Activated CD4-positive, CD25-positive, alpha-beta regulatory T cell (primary cell): ENCODE results near the gene DCP1B.
A peak's percentile ranks its signal among the peaks of the same experiment; 100 is the strongest.

Source experiments
- DNase-seq, 4 experiments: peaks; one replicate each; lab custom pipeline; 2025; lab: John Stamatoyannopoulos, UW

The DCP1B gene

GRCh38 chr12:2017546-2018337 is 13.5 kb upstream of the DCP1B start:
- no peak for DNase-seq

GRCh38 chr12:2016862-2017545 is 12.7 kb upstream of the DCP1B start:
- DNase-seq: no peak

DNA sequence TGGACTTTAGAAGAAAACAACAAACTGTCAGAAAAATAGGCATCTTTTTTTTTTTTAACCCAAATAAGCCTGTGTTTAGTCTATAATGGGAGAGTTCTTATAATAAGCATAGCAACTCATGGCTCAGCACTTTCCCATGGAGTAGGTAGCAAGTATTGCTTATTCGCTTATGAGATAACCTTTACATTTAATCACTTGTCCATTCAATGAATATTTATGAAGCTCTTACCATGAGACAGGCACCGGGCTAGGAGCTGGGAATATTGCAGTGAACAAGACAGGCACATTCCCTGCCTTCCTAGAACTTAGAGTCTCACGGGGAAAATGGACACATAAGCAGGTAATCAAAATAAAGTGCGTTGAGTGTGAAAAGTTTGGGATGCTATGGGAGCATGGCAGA is 10.0 kb upstream of the DCP1B start:
- DNase-seq: no peak

- DNase-seq: no peak
Measured at GRCh38 chr12:2013527-2014223, 9.4 kb upstream of the DCP1B start.

- no peak for DNase-seq
Measured at GRCh38 chr12:2013086-2013485, 8.8 kb upstream of the DCP1B start.

DNA sequence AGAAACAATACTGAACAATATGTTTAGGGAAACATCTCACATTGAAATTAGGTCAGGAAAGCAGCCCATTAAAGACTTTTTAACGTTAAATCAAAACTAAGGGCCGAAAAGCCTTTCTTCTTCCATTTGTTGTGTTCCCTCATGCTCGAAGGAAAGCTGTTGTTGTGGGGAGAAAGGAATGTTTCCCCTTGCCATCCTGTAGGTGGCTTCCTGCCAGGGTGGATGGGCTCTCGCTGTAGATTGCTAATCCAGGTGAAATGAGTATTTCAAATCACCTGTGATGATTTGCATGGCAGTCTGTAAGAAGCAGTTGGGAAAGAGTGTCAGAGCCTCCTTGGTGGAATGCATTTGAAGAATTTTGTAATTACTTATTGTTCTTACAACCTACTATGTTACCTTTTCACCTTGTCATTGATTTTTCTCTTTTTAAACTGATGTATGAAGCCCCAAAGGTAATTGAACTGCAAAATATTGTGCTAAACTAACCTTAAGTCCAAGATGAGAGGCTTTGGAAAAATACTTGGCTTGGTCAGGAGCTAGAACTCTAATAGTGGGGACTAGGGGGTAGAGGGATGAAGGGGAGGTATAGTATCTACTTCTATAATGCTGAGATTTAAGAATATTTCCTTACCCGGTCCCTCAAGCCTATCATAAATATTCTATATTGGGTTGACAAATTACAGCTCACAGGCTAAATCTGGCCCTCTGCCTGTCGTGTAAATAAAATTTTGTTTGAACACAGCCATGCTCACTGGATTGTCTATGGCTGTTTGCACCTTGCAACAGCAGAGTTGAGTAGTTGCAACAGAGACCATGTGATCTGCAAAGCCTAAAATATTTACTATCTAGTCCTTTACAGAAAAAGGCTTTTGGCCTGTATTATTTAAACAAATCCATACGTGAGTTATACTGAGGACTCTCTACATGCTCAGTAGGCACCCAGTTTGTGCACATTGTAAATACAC is 7.7 kb upstream of the DCP1B start:
- no peak for DNase-seq

DNA sequence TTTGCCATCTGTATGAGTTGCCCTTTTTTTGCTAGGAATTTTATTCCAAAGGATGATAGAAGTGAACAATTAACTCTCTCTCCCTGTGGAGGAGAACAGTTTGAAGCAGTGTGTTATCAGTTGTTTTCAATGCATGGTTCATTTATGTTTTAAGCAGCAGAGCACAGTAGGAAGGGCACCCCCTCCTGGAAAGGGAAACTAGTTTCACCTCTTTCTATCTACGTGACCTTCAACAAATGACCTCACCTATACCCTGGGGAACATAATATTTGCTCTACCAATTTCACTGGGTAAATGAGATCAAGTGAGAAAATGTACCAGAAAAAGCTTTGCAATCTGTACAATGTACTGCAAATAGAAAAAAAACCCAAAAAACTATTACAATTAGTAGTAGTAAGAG is 5.4 kb upstream of the DCP1B start:
- no peak for DNase-seq

DNA sequence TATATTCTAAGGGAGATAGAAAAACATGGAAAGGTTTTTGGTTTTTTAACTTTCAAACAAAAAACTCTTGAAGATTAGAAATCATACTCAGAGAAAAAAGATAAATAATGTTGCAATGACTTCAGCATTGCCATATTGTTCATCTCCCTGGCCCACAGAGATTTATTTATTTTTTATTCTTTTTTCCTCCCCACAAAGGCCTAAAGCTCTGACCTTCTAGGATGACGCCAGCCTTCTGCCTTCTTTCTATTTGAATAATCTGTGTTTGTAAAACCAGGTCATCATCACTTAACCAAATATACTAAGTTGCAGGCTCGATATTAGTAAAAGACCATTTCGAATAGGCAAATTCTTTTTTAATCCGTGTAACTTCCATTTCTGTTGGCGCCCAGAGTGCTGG is 4.4 kb upstream of the DCP1B start:
- no peak for DNase-seq

DNA sequence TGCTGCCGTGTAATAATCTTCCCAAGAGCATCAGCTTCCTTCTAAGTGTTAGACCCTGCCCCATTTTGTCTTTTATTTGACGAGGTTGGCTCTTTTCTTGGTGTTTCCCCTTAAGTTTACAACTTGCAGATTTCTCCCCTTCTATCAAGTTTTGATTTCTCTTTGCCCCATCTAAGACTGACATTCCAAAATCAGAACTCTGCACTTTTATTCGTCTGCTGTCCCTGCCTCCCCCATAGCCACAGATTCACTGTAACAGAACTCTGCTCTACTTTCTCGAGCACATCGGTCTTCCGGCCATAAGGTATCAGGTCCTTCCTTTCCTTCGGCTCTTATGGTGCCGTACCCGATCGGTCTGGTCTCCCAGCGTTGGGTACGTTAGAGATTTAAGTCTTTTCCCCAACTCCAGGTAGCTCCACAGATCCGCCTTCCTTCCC is 563 bp downstream of the DCP1B start:
- no peak for DNase-seq

DNA sequence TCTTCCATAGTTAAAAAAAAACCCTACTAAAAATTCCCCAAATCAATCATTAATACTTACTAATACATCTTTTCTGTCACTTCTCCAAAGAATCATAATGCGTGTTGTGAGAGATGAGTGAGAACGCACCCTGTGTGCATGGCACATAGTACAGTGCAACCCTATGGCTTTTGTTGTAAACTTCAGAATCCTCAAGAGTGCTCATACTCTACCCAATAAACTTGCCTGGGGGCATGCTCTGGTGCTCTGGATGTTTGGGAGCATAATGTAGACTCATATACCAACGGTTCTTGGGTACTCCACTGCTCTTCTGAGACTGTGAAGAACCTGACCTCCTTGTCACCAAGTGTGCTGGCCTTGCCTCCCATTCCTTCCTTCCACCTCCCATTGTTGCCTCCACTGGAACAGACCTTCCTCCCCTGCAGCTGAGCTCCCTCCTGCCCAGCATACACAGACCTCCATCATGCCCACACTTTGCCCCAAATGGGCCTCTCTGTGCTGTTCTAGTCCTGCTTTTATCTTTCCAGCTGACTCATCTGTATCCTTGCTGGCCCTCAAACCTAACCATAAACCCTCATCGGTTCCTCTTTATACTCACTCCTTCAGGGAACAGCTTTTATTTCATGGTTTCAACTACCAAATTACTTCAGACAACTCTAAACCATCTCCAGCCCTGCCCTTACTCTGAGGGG is 8.9 kb downstream of the DCP1B start:
- no peak for DNase-seq

DNA sequence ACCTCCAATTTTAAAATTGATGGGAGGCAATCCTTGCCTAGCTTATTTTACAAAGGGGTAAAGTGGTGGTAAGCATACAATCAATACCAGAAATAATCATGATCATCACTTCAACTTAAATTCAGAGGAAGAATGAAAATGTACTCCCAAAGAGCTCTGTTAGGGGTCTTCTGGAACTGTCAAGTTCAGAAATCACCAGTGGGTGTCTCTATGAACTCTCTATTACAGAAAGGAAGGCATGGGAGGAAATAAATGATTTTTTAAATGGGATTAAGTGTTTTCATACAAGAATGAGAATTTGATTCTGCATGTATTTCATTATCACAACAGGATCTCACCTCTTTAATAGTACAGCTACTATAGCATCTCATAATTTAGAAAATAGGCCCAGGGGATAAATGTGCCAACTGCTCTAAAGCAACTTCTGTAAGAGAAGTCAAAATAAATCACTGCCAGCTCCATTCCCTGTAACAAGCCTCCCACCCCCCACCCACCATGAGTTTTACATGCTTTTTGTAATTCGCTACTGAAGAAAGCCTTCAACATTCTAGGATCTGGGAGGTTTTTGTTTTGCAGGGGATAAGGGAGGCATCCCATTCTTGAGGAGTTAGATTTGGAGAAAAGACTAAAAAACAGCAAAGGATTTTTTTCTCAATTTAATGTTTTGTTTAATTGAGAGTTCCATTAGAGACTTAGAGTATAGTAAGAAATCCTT is 9.7 kb downstream of the DCP1B start:
- no peak for DNase-seq

DNA sequence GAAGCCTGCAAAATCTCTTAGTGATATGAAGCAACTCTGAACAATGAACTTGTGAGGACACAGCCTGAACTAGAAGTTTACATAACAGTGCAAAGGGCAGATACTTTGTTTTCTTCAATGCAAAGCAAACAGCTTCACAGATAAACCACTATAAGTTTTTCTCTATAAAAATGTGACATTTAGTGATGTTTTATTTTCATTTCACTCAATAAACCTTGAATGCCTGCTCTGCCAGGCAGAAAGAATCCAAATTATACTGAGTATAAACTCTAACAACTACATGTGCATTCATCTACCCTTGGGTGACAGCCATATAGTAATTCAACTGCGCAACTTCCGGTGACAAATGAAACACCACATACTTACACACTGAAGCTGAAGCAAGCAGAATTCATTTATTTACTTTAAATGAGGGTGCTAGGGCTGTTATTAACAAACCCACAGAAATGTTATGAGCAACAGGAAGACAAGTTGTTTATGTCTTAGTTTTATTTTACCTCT is 10.3 kb downstream of the DCP1B start:
- DNase-seq: peak in 1 of 4 experiments; percentile 7

DNA sequence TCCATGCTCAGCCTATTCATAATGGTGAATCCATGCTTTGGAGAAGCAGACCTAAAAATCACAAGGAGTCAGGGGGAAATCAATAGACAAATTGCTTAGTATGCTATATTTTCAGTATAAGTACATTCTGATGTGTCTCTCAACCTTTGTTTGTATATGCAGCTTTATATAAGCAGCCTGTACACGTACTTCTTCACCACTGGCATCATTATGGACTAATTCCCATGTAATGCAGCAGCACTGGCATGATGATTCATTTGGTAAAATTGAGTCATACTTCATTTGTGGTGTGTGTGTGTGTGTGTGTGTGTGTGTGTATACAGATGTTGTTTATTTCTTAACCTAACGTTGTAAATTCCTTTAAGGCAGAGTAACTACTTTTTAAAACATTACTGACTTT is 10.9 kb downstream of the DCP1B start:
- no peak for DNase-seq

DNA sequence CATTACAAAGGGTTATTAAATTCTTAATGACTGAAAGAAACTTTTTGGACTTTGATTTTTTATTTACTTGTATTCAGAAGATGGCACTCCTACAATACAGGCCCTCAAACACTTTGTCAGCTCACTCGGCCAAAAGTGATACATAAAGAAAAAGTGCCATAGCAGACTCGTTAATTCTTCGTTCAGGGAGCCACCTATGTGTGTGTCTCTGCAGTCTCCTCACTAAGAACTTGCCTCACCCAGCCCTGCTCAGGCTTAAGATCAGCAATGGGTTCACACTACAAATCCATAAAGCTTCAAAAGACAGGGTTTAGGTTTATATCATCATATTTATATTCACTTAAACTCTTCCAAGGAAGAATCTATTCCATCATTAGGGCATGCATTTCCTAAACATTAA is 11.5 kb downstream of the DCP1B start:
- DNase-seq: no peak

GRCh38 chr12:1989111-1989510 is 15.1 kb downstream of the DCP1B start:
- DNase-seq: no peak

GRCh38 chr12:1984759-1985158 is 19.5 kb downstream of the DCP1B start:
- no peak for DNase-seq

GRCh38 chr12:1980282-1980681 is 24.0 kb downstream of the DCP1B start:
- no peak for DNase-seq

DNA sequence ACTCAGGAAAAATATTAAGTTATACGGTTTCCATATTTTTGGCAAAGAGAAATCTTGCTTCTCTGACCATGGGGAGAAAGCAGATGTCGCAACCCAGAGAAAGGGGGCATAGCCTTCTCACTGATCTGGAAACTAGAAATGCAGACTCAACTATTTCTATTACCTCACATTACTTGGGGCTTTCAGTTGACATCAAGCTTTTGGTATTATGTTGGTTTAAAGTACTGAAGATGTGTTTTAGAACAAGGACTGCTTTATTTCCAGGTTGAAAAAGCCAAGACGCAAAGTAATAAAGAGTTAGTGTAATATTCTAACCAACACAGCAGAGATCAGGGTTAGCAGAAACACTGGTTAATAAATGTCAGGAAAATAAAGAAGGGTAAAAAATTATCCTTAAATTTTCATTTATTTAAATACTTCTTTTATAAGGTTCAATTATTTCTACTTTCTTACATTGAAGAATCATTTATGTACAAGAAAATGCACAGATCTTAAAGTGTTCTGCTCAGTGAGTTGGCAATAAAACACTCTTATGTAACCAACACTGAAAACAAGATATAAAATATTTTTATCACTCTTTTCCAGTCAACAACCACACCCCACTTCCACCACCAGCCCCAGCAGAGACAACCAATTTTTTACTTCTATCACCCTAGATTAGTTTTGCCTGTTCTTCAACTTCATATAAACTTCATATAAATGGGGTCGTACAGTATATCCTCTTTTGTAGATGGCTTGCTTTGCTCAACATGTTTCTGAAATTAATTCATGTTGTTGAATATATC is 26.0 kb downstream of the DCP1B start:
- DNase-seq: no peak

DNA sequence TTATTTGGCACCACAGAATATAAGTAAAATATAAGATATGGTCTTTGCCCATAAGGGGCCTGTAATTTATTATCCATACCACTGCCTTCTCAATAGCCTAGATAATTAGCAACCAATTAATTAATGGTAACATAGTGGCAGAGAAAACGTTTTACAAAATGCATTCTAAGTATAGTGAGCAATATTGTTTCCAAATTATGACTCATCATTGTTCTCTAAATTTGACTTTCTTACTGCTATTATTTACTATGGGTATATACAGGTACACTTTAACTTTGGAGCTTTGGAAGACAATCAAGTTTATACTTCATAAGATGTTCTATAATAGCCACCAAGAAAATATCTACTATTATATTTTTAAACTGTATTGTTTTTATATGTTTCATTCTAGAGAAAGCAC is 26.7 kb downstream of the DCP1B start:
- DNase-seq: no peak

DNA sequence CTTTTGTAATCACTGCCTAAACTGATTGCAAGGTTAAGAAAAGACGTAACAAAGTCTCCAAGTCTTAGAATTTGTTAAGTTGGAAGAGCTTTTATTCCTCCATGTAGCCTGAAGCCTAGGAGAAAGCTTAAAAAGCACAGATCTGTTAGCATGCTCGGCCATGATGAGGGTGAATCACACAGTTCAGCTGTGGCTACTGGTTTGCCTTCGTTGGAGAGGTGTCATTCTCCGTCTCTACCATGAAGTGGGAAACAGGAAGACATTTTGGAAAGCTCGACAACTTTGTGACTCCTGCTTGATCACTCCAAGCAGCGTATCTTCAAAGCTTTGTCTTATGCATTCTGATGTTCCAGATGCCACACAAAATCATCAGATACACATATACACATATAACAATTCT is 27.1 kb downstream of the DCP1B start:
- no peak for DNase-seq
